Stimulated activated CD4-positive, alpha-beta T cell treated with anti-CD3 and anti-CD28 coated beads, Interleukin-1b, Interleukin-23, amount 100 ng/mL, for 24 hours (primary cell): ENCODE measurements around the gene SNX9.

Experiments used
- DNase-seq, 4 experiments: peaks; one replicate each; pipeline ENCODE4 v3.0.0-alpha.2; 2020; ENCODE audit warnings: low read depth in 4 of 4, low spot score in 1 of 4

The SNX9 gene

GRCh38 chr6:157911786-157912185, 88.7 kb downstream of the SNX9 start:
- no peak for DNase-seq

- no peak for DNase-seq
Observed at GRCh38 chr6:157912326-157912725, 89.3 kb downstream of the SNX9 start.

- DNase-seq = no peak
Observed at GRCh38 chr6:157921685-157922367, 98.8 kb downstream of the SNX9 start.

- no peak for DNase-seq
Observed at GRCh38 chr6:157925771-157926170, 102.7 kb downstream of the SNX9 start.

GRCh38 chr6:157927011-157927410, 104.0 kb downstream of the SNX9 start:
- no peak for DNase-seq

- DNase-seq = no peak
Observed at GRCh38 chr6:157928428-157928827, 105.4 kb downstream of the SNX9 start.

GRCh38 chr6:157929076-157929475, 106.0 kb downstream of the SNX9 start:
- DNase-seq = no peak

GRCh38 chr6:157929765-157930319, 106.8 kb downstream of the SNX9 start:
- no peak for DNase-seq

- DNase-seq = no peak
Observed at GRCh38 chr6:157935786-157936185, 112.7 kb downstream of the SNX9 start.

- no peak for DNase-seq
Observed at GRCh38 chr6:157937318-157937717, 114.3 kb downstream of the SNX9 start.

- no peak for DNase-seq
Observed at GRCh38 chr6:157937916-157938315, 114.9 kb downstream of the SNX9 start.

GRCh38 chr6:157940375-157941036, 117.5 kb downstream of the SNX9 start:
- peak; percentile 19 to 52 (median 39) for DNase-seq

- DNase-seq = no peak
Observed at GRCh38 chr6:157941101-157941863, 118.2 kb downstream of the SNX9 start.

GRCh38 chr6:157942351-157942750, 119.3 kb downstream of the SNX9 start:
- no peak for DNase-seq

- no peak for DNase-seq
Observed at GRCh38 chr6:157943249-157943963, 120.4 kb downstream of the SNX9 start.

- no peak for DNase-seq
Observed at GRCh38 chr6:157943964-157944283, 120.9 kb downstream of the SNX9 start.

- peak in 1 of 4 experiments; percentile 44 for DNase-seq
Observed at GRCh38 chr6:157944983-157945931, 122.2 kb downstream of the SNX9 start.

- DNase-seq = no peak
Observed at GRCh38 chr6:157946053-157946617, 123.1 kb downstream of the SNX9 start.

- no peak for DNase-seq
Observed at GRCh38 chr6:157946865-157947532, 124.0 kb downstream of the SNX9 start.
